ENCODE data around the gene METTL8. TPM values are rescaled to one million over a fixed set of nuclear protein-coding genes. Genes with fewer than 3 reads are reported as not detected.

The METTL8 gene
- total and polyA plus RNA-seq, 2 of the 13 experiments (the other 11 are each of a cell fraction or from before 2014, with no cell fraction given), result 18.6 to 68.2 TPM

GRCh38 chr2:171434013-171434989 lies 511 bp upstream of the METTL8 start, which contains the start of gene DCAF17 (continued):
- TF ChIP-seq, protein P1, sequence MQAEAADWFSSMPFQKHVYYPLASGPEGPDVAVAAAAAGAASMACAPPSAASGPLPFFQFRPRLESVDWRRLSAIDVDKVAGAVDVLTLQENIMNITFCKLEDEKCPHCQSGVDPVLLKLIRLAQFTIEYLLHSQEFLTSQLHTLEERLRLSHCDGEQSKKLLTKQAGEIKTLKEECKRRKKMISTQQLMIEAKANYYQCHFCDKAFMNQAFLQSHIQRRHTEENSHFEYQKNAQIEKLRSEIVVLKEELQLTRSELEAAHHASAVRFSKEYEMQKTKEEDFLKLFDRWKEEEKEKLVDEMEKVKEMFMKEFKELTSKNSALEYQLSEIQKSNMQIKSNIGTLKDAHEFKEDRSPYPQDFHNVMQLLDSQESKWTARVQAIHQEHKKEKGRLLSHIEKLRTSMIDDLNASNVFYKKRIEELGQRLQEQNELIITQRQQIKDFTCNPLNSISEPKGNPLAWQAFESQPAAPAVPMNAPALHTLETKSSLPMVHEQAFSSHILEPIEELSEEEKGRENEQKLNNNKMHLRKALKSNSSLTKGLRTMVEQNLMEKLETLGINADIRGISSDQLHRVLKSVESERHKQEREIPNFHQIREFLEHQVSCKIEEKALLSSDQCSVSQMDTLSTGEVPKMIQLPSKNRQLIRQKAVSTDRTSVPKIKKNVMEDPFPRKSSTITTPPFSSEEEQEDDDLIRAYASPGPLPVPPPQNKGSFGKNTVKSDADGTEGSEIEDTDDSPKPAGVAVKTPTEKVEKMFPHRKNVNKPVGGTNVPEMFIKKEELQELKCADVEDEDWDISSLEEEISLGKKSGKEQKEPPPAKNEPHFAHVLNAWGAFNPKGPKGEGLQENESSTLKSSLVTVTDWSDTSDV (CRISPR knock-in tag; IDR thresholded peaks at IDR 0.05), result peak; percentile 94
- TF ChIP-seq, protein P2, sequence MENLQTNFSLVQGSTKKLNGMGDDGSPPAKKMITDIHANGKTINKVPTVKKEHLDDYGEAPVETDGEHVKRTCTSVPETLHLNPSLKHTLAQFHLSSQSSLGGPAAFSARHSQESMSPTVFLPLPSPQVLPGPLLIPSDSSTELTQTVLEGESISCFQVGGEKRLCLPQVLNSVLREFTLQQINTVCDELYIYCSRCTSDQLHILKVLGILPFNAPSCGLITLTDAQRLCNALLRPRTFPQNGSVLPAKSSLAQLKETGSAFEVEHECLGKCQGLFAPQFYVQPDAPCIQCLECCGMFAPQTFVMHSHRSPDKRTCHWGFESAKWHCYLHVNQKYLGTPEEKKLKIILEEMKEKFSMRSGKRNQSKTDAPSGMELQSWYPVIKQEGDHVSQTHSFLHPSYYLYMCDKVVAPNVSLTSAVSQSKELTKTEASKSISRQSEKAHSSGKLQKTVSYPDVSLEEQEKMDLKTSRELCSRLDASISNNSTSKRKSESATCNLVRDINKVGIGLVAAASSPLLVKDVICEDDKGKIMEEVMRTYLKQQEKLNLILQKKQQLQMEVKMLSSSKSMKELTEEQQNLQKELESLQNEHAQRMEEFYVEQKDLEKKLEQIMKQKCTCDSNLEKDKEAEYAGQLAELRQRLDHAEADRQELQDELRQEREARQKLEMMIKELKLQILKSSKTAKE (CRISPR knock-in tag; IDR thresholded peaks at IDR 0.05; ENCODE audit: borderline replicate concordance), result no peak
- TF ChIP-seq HOXD1 (CRISPR knock-in tag; IDR thresholded peaks at IDR 0.05) (no peak; the same call in none of the 2 replicates), SMAD9 (CRISPR knock-in tag; IDR thresholded peaks at IDR 0.05) (peak; percentile 72; the same call in 1 of the 2 replicates), ATF3 (CRISPR knock-in tag; IDR thresholded peaks at IDR 0.05) (peak; percentile 45; the same call in 1 of the 2 replicates), POLR2AphosphoS5 (IDR thresholded peaks at IDR 0.05; ENCODE audit: low read depth, low read length) (peak; percentile 20), MEIS2 (CRISPR knock-in tag; IDR thresholded peaks at IDR 0.05) (peak; percentile 72), MLXIP (CRISPR knock-in tag; IDR thresholded peaks at IDR 0.05; ENCODE audit: borderline replicate concordance) (0 out of 2 replicates have a peak, but pooled peaks have one; percentile 77), ZHX1 (CRISPR knock-in tag; IDR thresholded peaks at IDR 0.05; ENCODE audit: low read depth) (peak; percentile 22), SYNCRIP (IDR thresholded peaks at IDR 0.05; ENCODE audit: insufficient read depth, low read depth, low read length) (no peak), ZNF746 (CRISPR knock-in tag; IDR thresholded peaks at IDR 0.05) (peak; percentile 36), NCOR1 (IDR thresholded peaks at IDR 0.05; ENCODE audit: borderline replicate concordance, low read length) (no peak; the same call in 1 of the 2 replicates)
- TF ChIP-seq, protein P3, sequence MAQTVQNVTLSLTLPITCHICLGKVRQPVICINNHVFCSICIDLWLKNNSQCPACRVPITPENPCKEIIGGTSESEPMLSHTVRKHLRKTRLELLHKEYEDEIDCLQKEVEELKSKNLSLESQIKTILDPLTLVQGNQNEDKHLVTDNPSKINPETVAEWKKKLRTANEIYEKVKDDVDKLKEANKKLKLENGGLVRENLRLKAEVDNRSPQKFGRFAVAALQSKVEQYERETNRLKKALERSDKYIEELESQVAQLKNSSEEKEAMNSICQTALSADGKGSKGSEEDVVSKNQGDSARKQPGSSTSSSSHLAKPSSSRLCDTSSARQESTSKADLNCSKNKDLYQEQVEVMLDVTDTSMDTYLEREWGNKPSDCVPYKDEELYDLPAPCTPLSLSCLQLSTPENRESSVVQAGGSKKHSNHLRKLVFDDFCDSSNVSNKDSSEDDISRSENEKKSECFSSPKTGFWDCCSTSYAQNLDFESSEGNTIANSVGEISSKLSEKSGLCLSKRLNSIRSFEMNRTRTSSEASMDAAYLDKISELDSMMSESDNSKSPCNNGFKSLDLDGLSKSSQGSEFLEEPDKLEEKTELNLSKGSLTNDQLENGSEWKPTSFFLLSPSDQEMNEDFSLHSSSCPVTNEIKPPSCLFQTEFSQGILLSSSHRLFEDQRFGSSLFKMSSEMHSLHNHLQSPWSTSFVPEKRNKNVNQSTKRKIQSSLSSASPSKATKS (CRISPR knock-in tag; IDR thresholded peaks at IDR 0.05), result no peak

Measured in HepG2 (cell line).